OCI-LY1 (cell line): ENCODE results near the gene INTS15.

Experiments
- H2AFZ ChIP-seq: fragments of 200-600 bp; sonication (generic), shearing (Covaris generic); 2 replicates; pipeline ENCODE4 v1.6.0; 2014; ENCODE audit warnings: antibody characterized with exemption, mild to moderate bottlenecking, low read length
- H3F3A ChIP-seq: fragments of 200-600 bp; sonication (generic), shearing (Covaris generic); 2 replicates; pipeline ENCODE4 v1.6.0; 2014; ENCODE audit warnings: mild to moderate bottlenecking, antibody characterized with exemption, low read length, moderate library complexity; ENCODE audit not compliant: insufficient read depth
- H3K27ac ChIP-seq: fragments of 200-600 bp; sonication (generic); 2 replicates; pipeline ENCODE4 v1.5.1; 2014; ENCODE audit warnings: low read length, mixed run types, mild to moderate bottlenecking, low read depth; ENCODE audit not compliant: poor library complexity, severe bottlenecking
- H3K27me3 ChIP-seq: fragments of 200-600 bp; sonication (generic); 2 replicates; pipeline ENCODE4 v1.6.0; 2014; ENCODE audit warnings: antibody characterized with exemption, mild to moderate bottlenecking, low read length, moderate library complexity; ENCODE audit not compliant: insufficient read depth
- H3K36me3 ChIP-seq: fragments of 200-600 bp; sonication (generic); 2 replicates; pipeline ENCODE4 v1.6.1; 2014; ENCODE audit warnings: mild to moderate bottlenecking, antibody characterized with exemption, low read length, moderate library complexity, mixed read lengths; ENCODE audit not compliant: insufficient read depth
- H3K4me1 ChIP-seq: fragments of 200-600 bp; sonication (generic); 2 replicates; pipeline ENCODE4 v1.5.1; 2014; ENCODE audit warnings: mild to moderate bottlenecking, low read length, moderate library complexity; ENCODE audit not compliant: insufficient read depth, severe bottlenecking
- H3K4me2 ChIP-seq: fragments of 200-600 bp; sonication (generic), shearing (Covaris generic); 2 replicates; pipeline ENCODE4 v1.6.1; 2014; ENCODE audit warnings: low read length
- H3K4me3 ChIP-seq: fragments of 200-600 bp; sonication (generic); 2 replicates; pipeline ENCODE4 v1.5.1; 2014; ENCODE audit warnings: low read length, low read depth, mild to moderate bottlenecking, mixed read lengths; ENCODE audit not compliant: poor library complexity, severe bottlenecking
- H3K79me2 ChIP-seq: fragments of 200-600 bp; shearing (Covaris generic); 2 replicates; pipeline ENCODE4 v1.6.1; 2016; ENCODE audit warnings: mixed run types, low read length, mixed read lengths; ENCODE audit not compliant: insufficient read depth
- H3K9ac ChIP-seq: fragments of 200-600 bp; sonication (generic), shearing (Covaris generic); 2 replicates; pipeline ENCODE4 v1.6.1; 2014; ENCODE audit warnings: mild to moderate bottlenecking, low read length, mixed read lengths
- H3K9me2 ChIP-seq: fragments of 200-600 bp; sonication (generic), shearing (Covaris generic); 2 replicates; pipeline ENCODE4 v1.6.1; 2014; ENCODE audit warnings: low read depth, mild to moderate bottlenecking, low read length, mixed read lengths
- H3K9me3 ChIP-seq: fragments of 200-600 bp; shearing (Covaris generic); 2 replicates; pipeline ENCODE4 v1.6.1; 2014; ENCODE audit warnings: low read length, mixed read lengths
- H4K20me1 ChIP-seq: fragments of 200-600 bp; sonication (generic), shearing (Covaris generic); 2 replicates; pipeline ENCODE4 v1.6.0; 2016; ENCODE audit warnings: mild to moderate bottlenecking, low read length; ENCODE audit not compliant: insufficient read depth
- EZH2 ChIP-seq: fragments of 200-600 bp; sonication (generic), shearing (Covaris generic); IDR thresholded peaks from 2 replicates; pipeline ENCODE4 v1.8.0; 2017; ENCODE audit warnings: borderline replicate concordance, mixed run types, mild to moderate bottlenecking, antibody characterized with exemption, low read length, moderate library complexity, mixed read lengths
- TF ChIP-seq, protein P1 (sequence below): fragments of 200-600 bp; sonication (generic), shearing (Covaris generic); IDR thresholded peaks from 2 replicates; pipeline ENCODE4 v1.5.1; 2017; ENCODE audit warnings: mild to moderate bottlenecking, antibody characterized with exemption, low read length, moderate library complexity, mixed read lengths

The INTS15 gene

DNA sequence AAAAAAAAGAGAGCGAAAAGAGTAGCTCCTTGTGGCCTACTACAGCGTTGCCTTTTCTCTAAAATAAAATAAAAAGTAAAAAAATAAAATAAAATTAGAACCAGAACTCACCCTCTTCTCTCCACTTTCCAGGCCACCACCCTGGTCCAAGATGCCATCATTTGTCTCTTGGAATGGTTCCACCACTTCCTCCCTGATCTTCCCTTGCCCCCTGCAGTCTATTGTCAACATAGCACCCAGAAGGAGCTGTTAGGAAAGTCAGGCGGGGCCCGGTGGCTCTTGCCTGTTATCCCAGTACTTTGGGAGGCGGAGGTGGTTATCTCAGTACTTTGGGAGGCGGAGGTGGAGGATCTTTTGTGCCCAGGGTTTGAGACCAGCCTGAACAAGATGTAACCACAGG, 31.0 kb upstream of the INTS15 start:
- Histone ChIP-seq H3F3A (no peaks in the 10 kb centered on the region), H3K4me1 (peaks cover 7% of the 10 kb centered on the region), H3K4me3 (no peak overlapping the region), H2AFZ (no peak overlapping the region), H3K36me3 (no peaks in the 10 kb centered on the region), H3K27ac (no peak overlapping the region), H3K9me3 (no peaks in the 10 kb centered on the region), H3K9me2 (no peaks in the 10 kb centered on the region), H3K27me3 (peaks cover 5% of the 10 kb centered on the region), H3K79me2 (no peaks in the 10 kb centered on the region), H3K4me2 (no peak overlapping the region), H4K20me1 (no peaks in the 10 kb centered on the region), H3K9ac (no peak overlapping the region)
- no peak for TF ChIP-seq EZH2
- TF ChIP-seq, protein P1, sequence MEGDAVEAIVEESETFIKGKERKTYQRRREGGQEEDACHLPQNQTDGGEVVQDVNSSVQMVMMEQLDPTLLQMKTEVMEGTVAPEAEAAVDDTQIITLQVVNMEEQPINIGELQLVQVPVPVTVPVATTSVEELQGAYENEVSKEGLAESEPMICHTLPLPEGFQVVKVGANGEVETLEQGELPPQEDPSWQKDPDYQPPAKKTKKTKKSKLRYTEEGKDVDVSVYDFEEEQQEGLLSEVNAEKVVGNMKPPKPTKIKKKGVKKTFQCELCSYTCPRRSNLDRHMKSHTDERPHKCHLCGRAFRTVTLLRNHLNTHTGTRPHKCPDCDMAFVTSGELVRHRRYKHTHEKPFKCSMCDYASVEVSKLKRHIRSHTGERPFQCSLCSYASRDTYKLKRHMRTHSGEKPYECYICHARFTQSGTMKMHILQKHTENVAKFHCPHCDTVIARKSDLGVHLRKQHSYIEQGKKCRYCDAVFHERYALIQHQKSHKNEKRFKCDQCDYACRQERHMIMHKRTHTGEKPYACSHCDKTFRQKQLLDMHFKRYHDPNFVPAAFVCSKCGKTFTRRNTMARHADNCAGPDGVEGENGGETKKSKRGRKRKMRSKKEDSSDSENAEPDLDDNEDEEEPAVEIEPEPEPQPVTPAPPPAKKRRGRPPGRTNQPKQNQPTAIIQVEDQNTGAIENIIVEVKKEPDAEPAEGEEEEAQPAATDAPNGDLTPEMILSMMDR: peak; percentile 32

GRCh38 chr7:6559896-6560295, 29.9 kb upstream of the INTS15 start:
- peaks cover 3% of the 10 kb centered on the region for H3K4me1 ChIP-seq
- no peak overlapping the region for H3K4me2 ChIP-seq
- no peak overlapping the region for H3K9ac ChIP-seq
- H3K9me3 ChIP-seq: no peaks in the 10 kb centered on the region
- TF ChIP-seq EZH2: no peak
- TF ChIP-seq, protein P1: no peak
- no peak overlapping the region for H2AFZ ChIP-seq
- H3K79me2 ChIP-seq: no peaks in the 10 kb centered on the region
- no peaks in the 10 kb centered on the region for H4K20me1 ChIP-seq
- no peaks in the 10 kb centered on the region for H3F3A ChIP-seq
- no peak overlapping the region for H3K4me3 ChIP-seq
- no peaks in the 10 kb centered on the region for H3K36me3 ChIP-seq
- peaks cover 5% of the 10 kb centered on the region for H3K27me3 ChIP-seq
- no peaks in the 10 kb centered on the region for H3K9me2 ChIP-seq
- no peak overlapping the region for H3K27ac ChIP-seq

DNA sequence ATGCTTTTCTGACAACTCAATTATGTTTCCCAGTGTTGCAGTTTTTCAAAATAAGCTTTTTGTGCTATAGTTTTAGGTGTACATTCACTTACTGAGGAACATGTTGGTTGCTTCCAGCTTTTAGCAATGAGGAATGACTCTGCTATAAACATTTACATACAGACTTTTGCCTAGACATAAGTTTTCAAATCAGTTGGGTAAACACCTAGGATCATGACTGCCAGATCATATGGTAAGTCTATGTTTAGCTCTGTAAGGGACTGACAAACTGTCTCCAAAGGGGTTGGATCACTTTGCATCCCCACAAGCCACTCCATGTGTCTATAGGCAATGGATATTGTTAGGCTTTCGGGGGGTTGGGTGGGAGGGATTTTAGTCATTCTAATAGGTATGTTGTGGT, 27.7 kb upstream of the INTS15 start:
- no peaks in the 10 kb centered on the region for H3K9me2 ChIP-seq
- H3F3A ChIP-seq: no peaks in the 10 kb centered on the region
- peaks cover 5% of the 10 kb centered on the region for H3K27me3 ChIP-seq
- no peaks in the 10 kb centered on the region for H4K20me1 ChIP-seq
- no peaks in the 10 kb centered on the region for H3K79me2 ChIP-seq
- H3K4me2 ChIP-seq: no peak overlapping the region
- H3K36me3 ChIP-seq: no peaks in the 10 kb centered on the region
- H3K4me3 ChIP-seq: no peak overlapping the region
- H3K9ac ChIP-seq: no peak overlapping the region
- H2AFZ ChIP-seq: no peak overlapping the region
- TF ChIP-seq EZH2: no peak
- TF ChIP-seq, protein P1: no peak
- no peaks in the 10 kb centered on the region for H3K9me3 ChIP-seq
- H3K4me1 ChIP-seq: no peaks in the 10 kb centered on the region
- H3K27ac ChIP-seq: no peak overlapping the region
